ENCODE data around the gene NISCH. TPM values are rescaled to one million over a fixed set of nuclear protein-coding genes. Genes with fewer than 3 reads are reported as not detected.

Gene NISCH
- total RNA-seq, 1 experiment from 2014 or later: 104 TPM

GRCh38 chr3:52511509-52511908 lies 56.1 kb downstream of the NISCH start:
- no peaks in the 10 kb centered on the region for H3K9me3 ChIP-seq (ENCODE audit: control insufficient read depth, low read depth, low read length)
- peaks cover 6 to 12% of the 10 kb centered on the region in 2 experiments for H3K4me1 Mint-ChIP-seq
- H3K23ac ChIP-seq (ENCODE audit: insufficient read length, low read depth, low read length): no peak overlapping the region
- H4K91ac ChIP-seq (ENCODE audit: insufficient read length, low read depth, low read length): no peak overlapping the region
- no peaks in the 10 kb centered on the region for H3K79me1 ChIP-seq (ENCODE audit: insufficient read depth, low read depth, low read length, poor library complexity, severe bottlenecking)
- no peak overlapping the region for H3K4me3 Mint-ChIP-seq
- H4K8ac ChIP-seq (replicated peaks; ENCODE audit: insufficient read length, low read depth, low read length): no peak overlapping the region
- DNase-seq: no peak
- no peaks in the 10 kb centered on the region for H3K4me1 ChIP-seq (ENCODE audit: insufficient read depth, low read length)
- peaks cover 2% of the 10 kb centered on the region for H3K27me3 Mint-ChIP-seq (ENCODE audit: low read depth)
- H4K20me1 ChIP-seq (ENCODE audit: control insufficient read depth, insufficient read depth, insufficient read length): peaks cover 3% of the 10 kb centered on the region
- no peak overlapping the region for H3K27ac Mint-ChIP-seq
- no peak overlapping the region for H2AK5ac ChIP-seq (ENCODE audit: insufficient read length, low read length)
- H2BK20ac ChIP-seq (ENCODE audit: low read depth, low read length, poor library complexity, severe bottlenecking): no peak overlapping the region
- H3K27ac ChIP-seq (ENCODE audit: insufficient read length, low read depth, low read length): no peak overlapping the region
- H3K4me2 ChIP-seq (ENCODE audit: insufficient read depth, insufficient read length, low read length): no peak overlapping the region
- no peaks in the 10 kb centered on the region for H3K27me3 ChIP-seq (ENCODE audit: insufficient read depth, low read length)
- H2BK15ac ChIP-seq (ENCODE audit: low read depth, low read length): no peak overlapping the region
- no CpG with 5 or more reads among the region's 7 CpGs for WGBS (ENCODE audit: extremely low coverage, insufficient read length, low lambda C conversion rate)
- H2BK5ac ChIP-seq (ENCODE audit: insufficient read length, low read length): no peak overlapping the region
- H3K9me3 Mint-ChIP-seq: no peaks in the 10 kb centered on the region; a peak in 1 of 5 replicates
- no peak overlapping the region for H4K5ac ChIP-seq (ENCODE audit: insufficient read length, low read depth, low read length)
- no peak overlapping the region for H2BK120ac ChIP-seq (ENCODE audit: low read depth, low read length, poor library complexity, severe bottlenecking)
- H3K56ac ChIP-seq (ENCODE audit: insufficient read length, low read depth, low read length): no peak overlapping the region
- H3T11ph ChIP-seq (ENCODE audit: low read length): no peak overlapping the region
- no peak overlapping the region; the same call in 1 of the 2 replicates for H3K14ac ChIP-seq (ENCODE audit: insufficient read depth, low read length)
- no peak overlapping the region for H3K9ac ChIP-seq (ENCODE audit: extremely low read depth, insufficient read length, low read length)
- no peak for TF ChIP-seq CTCF (conservative IDR thresholded peaks at IDR 0.05)
- no peak overlapping the region for H2AFZ ChIP-seq (ENCODE audit: low read length)
- no peaks in the 10 kb centered on the region; a peak in 1 of 7 replicates for H3K36me3 Mint-ChIP-seq (ENCODE audit: insufficient read depth in 1 of 3, low read depth in 3 of 3)
- H3K18ac ChIP-seq (ENCODE audit: insufficient read length, low read depth, low read length): no peak overlapping the region
- H3K79me2 ChIP-seq (ENCODE audit: insufficient read depth, low read length): no peaks in the 10 kb centered on the region
- no peak overlapping the region for H2BK12ac ChIP-seq (ENCODE audit: insufficient read length, low read depth, low read length)
- no peaks in the 10 kb centered on the region for H3K23me2 ChIP-seq (ENCODE audit: insufficient read length, low read depth, low read length, poor library complexity, severe bottlenecking)
- no peak overlapping the region for H3K4ac ChIP-seq (ENCODE audit: low read depth, low read length)

Data from H9 (cell line).